BLaER1 (cell line): ENCODE measurements around the gene EVI2B.
A peak's percentile ranks its signal among the peaks of the same experiment; 100 is the strongest.

Experiments used
- H3K27ac ChIP-seq: shearing (Covaris generic); formaldehyde crosslinking; 2 replicates; pipeline ENCODE4 v1.8.1; 2022
- H3K27me3 ChIP-seq: shearing (Covaris generic); formaldehyde crosslinking; 2 replicates; pipeline ENCODE4 v1.8.1; 2022
- H3K36me3 ChIP-seq: shearing (Covaris generic); formaldehyde crosslinking; 2 replicates; pipeline ENCODE4 v1.8.1; 2022
- H3K4me1 ChIP-seq: shearing (Covaris generic); formaldehyde crosslinking; 2 replicates; pipeline ENCODE4 v1.8.1; 2022
- H3K4me2 ChIP-seq: shearing (Covaris generic); formaldehyde crosslinking; 2 replicates; pipeline ENCODE4 v1.8.1; 2022
- H3K4me3 ChIP-seq: shearing (Covaris generic); formaldehyde crosslinking; 2 replicates; pipeline ENCODE4 v1.8.1; 2022
- H3K9ac ChIP-seq: shearing (Covaris generic); formaldehyde crosslinking; 2 replicates; pipeline ENCODE4 v1.8.1; 2022
- H3K9me3 ChIP-seq: shearing (Covaris generic); formaldehyde crosslinking; 2 replicates; pipeline ENCODE4 v1.8.1; 2022
- H4K20me1 ChIP-seq: shearing (Covaris generic); formaldehyde crosslinking; 2 replicates; pipeline ENCODE4 v1.8.1; 2022
- Cebpa-rat ChIP-seq: shearing (Covaris generic); IDR thresholded peaks from 2 replicates; pipeline ENCODE4 v1.8.1; 2022

Gene EVI2B

GRCh38 chr17:31311526-31311925 is 2.3 kb downstream of the EVI2B start:
- H4K20me1 ChIP-seq, result no peaks in the 10 kb centered on the region
- no peak for TF ChIP-seq Cebpa-rat
- peak overlapping the region; percentile 79 for H3K9ac ChIP-seq
- H3K27ac ChIP-seq, result peak overlapping the region; percentile 95
- peak overlapping the region; percentile 86 for H3K4me2 ChIP-seq
- peaks cover 22% of the 10 kb centered on the region for H3K36me3 ChIP-seq
- peak overlapping the region; percentile 66 for H3K4me3 ChIP-seq
- peaks cover 6% of the 10 kb centered on the region; the same call in 1 of the 2 replicates for H3K9me3 ChIP-seq
- no peaks in the 10 kb centered on the region for H3K27me3 ChIP-seq
- H3K4me1 ChIP-seq, result peaks cover 75% of the 10 kb centered on the region

GRCh38 chr17:31310886-31311285 is 3.0 kb downstream of the EVI2B start:
- Histone ChIP-seq H4K20me1 (no peaks in the 10 kb centered on the region), H3K9me3 (peaks cover 8% of the 10 kb centered on the region; the same call in 1 of the 2 replicates), H3K9ac (peak overlapping the region; percentile 79), H3K27ac (peak overlapping the region; percentile 95), H3K4me1 (peaks cover 68% of the 10 kb centered on the region), H3K4me2 (peak overlapping the region; percentile 86), H3K4me3 (peak overlapping the region; percentile 66), H3K36me3 (peaks cover 26% of the 10 kb centered on the region), H3K27me3 (no peaks in the 10 kb centered on the region)
- no peak for TF ChIP-seq Cebpa-rat

GRCh38 chr17:31310260-31310659 is 3.6 kb downstream of the EVI2B start:
- Histone ChIP-seq H4K20me1 (no peaks in the 10 kb centered on the region), H3K36me3 (peaks cover 31% of the 10 kb centered on the region), H3K4me3 (peak overlapping the region; percentile 66), H3K9ac (peak overlapping the region; percentile 79), H3K9me3 (peaks cover 15% of the 10 kb centered on the region), H3K4me1 (peaks cover 62% of the 10 kb centered on the region), H3K27me3 (no peaks in the 10 kb centered on the region), H3K4me2 (peak overlapping the region; percentile 86), H3K27ac (peak overlapping the region; percentile 95)
- no peak for TF ChIP-seq Cebpa-rat

GRCh38 chr17:31309556-31309955 is 4.3 kb downstream of the EVI2B start:
- peaks cover 55% of the 10 kb centered on the region for H3K4me1 ChIP-seq

GRCh38 chr17:31308372-31309334 is 5.2 kb downstream of the EVI2B start:
- Histone ChIP-seq H3K27me3 (no peaks in the 10 kb centered on the region), H3K4me3 (peak overlapping the region; percentile 66; the same call in 1 of the 2 replicates), H3K9ac (peak overlapping the region; percentile 79), H4K20me1 (no peaks in the 10 kb centered on the region), H3K4me1 (peaks cover 52% of the 10 kb centered on the region), H3K36me3 (peaks cover 44% of the 10 kb centered on the region), H3K4me2 (peak overlapping the region; percentile 86), H3K27ac (peak overlapping the region; percentile 95), H3K9me3 (peaks cover 27% of the 10 kb centered on the region)
- no peak for TF ChIP-seq Cebpa-rat

More at GRCh38 chr17:31309556-31309955, 4.3 kb downstream of the EVI2B start:
- Histone ChIP-seq H3K27me3 (no peaks in the 10 kb centered on the region), H3K9me3 (peaks cover 22% of the 10 kb centered on the region), H3K4me3 (peak overlapping the region; percentile 66), H3K36me3 (peaks cover 38% of the 10 kb centered on the region), H3K9ac (peak overlapping the region; percentile 79), H3K27ac (peak overlapping the region; percentile 95), H3K4me2 (peak overlapping the region; percentile 86), H4K20me1 (no peaks in the 10 kb centered on the region)
- no peak for TF ChIP-seq Cebpa-rat

GRCh38 chr17:31307640-31308039 is 6.2 kb downstream of the EVI2B start:
- peaks cover 54% of the 10 kb centered on the region for H3K36me3 ChIP-seq
- TF ChIP-seq Cebpa-rat, result no peak

GRCh38 chr17:31299624-31300023 is 14.2 kb downstream of the EVI2B start:
- H3K9me3 ChIP-seq, result peaks cover 10% of the 10 kb centered on the region
- H3K9ac ChIP-seq, result no peak overlapping the region
- H4K20me1 ChIP-seq, result no peaks in the 10 kb centered on the region
- peaks cover 24% of the 10 kb centered on the region for H3K36me3 ChIP-seq
- H3K27me3 ChIP-seq, result no peaks in the 10 kb centered on the region
- no peak overlapping the region for H3K4me3 ChIP-seq
- H3K27ac ChIP-seq, result no peak overlapping the region
- H3K4me1 ChIP-seq, result no peaks in the 10 kb centered on the region
- no peak overlapping the region for H3K4me2 ChIP-seq
- no peak for TF ChIP-seq Cebpa-rat

More at GRCh38 chr17:31307640-31308039, 6.2 kb downstream of the EVI2B start:
- H3K9ac ChIP-seq, result no peak overlapping the region
- no peaks in the 10 kb centered on the region for H4K20me1 ChIP-seq
- H3K4me3 ChIP-seq, result no peak overlapping the region
- peaks cover 52% of the 10 kb centered on the region for H3K4me1 ChIP-seq
- peaks cover 31% of the 10 kb centered on the region for H3K9me3 ChIP-seq
- H3K27me3 ChIP-seq, result no peaks in the 10 kb centered on the region
- H3K4me2 ChIP-seq, result peak overlapping the region; percentile 86
- H3K27ac ChIP-seq, result no peak overlapping the region

GRCh38 chr17:31297090-31297489 is 16.8 kb downstream of the EVI2B start, which contains the start of gene OMG:
OMG (minus strand) TSS chr17:31297239; CDS start chr17:31296331, 908 bp downstream.
- Histone ChIP-seq H3K9ac (no peak within 1 kb of the TSS), H3K27ac (no peak within 1 kb of the TSS), H3K4me1 (no peaks in the 10 kb centered on the region), H3K27me3 (no peaks in the 10 kb centered on the region), H3K9me3 (no peaks in the 10 kb centered on the region), H3K36me3 (0 out of 2 replicates have a peak, but pooled peaks cover 3% of the 10 kb centered on the region), H3K4me3 (no peak within 1 kb of the TSS), H4K20me1 (no peaks in the 10 kb centered on the region), H3K4me2 (no peak within 1 kb of the TSS)
- no peak for TF ChIP-seq Cebpa-rat

GRCh38 chr17:31296142-31296541 is 17.7 kb downstream of the EVI2B start:
- Histone ChIP-seq H3K9ac (no peak overlapping the region), H3K27ac (no peak overlapping the region), H4K20me1 (no peaks in the 10 kb centered on the region), H3K4me2 (no peak overlapping the region), H3K36me3 (0 out of 2 replicates have a peak, but pooled peaks cover 7% of the 10 kb centered on the region), H3K9me3 (no peaks in the 10 kb centered on the region), H3K27me3 (no peaks in the 10 kb centered on the region), H3K4me1 (no peaks in the 10 kb centered on the region), H3K4me3 (no peak overlapping the region)
- TF ChIP-seq Cebpa-rat, result no peak

- Histone ChIP-seq H3K9me3 (no peaks in the 10 kb centered on the region), H3K9ac (no peak overlapping the region), H3K4me1 (no peaks in the 10 kb centered on the region), H3K36me3 (0 out of 2 replicates have a peak, but pooled peaks cover 7% of the 10 kb centered on the region), H4K20me1 (no peaks in the 10 kb centered on the region), H3K4me3 (no peak overlapping the region), H3K27ac (no peak overlapping the region), H3K4me2 (no peak overlapping the region), H3K27me3 (no peaks in the 10 kb centered on the region)
- TF ChIP-seq Cebpa-rat, result no peak
Observed at GRCh38 chr17:31295489-31295871, 18.4 kb downstream of the EVI2B start.
